SU-DHL-6 (cell line): Measurements from ENCODE around the gene RHOB.

Source experiments
- H2AFZ ChIP-seq: fragments of 200-600 bp; sonication (generic); 2 replicates; pipeline ENCODE4 v1.6.1; 2014; ENCODE audit warnings: low read depth, mild to moderate bottlenecking, moderate library complexity, mixed read lengths, antibody characterized with exemption, low read length; ENCODE audit not compliant: severe bottlenecking
- H3F3A ChIP-seq: fragments of 200-600 bp; shearing (Covaris generic); 2 replicates; pipeline ENCODE4 v1.6.0; 2016; ENCODE audit warnings: antibody characterized with exemption, mild to moderate bottlenecking; ENCODE audit not compliant: insufficient read depth
- H3K27ac ChIP-seq: fragments of 200-600 bp; sonication (generic); 2 replicates; pipeline ENCODE4 v1.5.1; 2016; ENCODE audit warnings: low read depth, mild to moderate bottlenecking, low read length, moderate library complexity, mixed read lengths
- H3K27me3 ChIP-seq: fragments of 200-600 bp; sonication (generic), shearing (Covaris generic); 2 replicates; pipeline ENCODE4 v1.6.0; 2014; ENCODE audit warnings: mild to moderate bottlenecking, low read length
- H3K36me3 ChIP-seq: fragments of 200-600 bp; sonication (generic); 2 replicates; pipeline ENCODE4 v1.6.1; 2014; ENCODE audit warnings: mild to moderate bottlenecking, low read length, mixed read lengths
- H3K4me2 ChIP-seq: fragments of 300-600, 200-600 bp; shearing (Covaris generic), sonication (generic); 2 replicates; pipeline ENCODE4 v1.6.0; 2014; ENCODE audit warnings: low read length, low read depth, mild to moderate bottlenecking; ENCODE audit not compliant: poor library complexity, severe bottlenecking
- H3K4me3 ChIP-seq: fragments of 200-600 bp; sonication (generic); 2 replicates; pipeline ENCODE4 v1.5.1; 2014; ENCODE audit warnings: antibody characterized with exemption, low read length, mild to moderate bottlenecking, mixed read lengths; ENCODE audit not compliant: insufficient read depth, poor library complexity, severe bottlenecking
- H3K79me2 ChIP-seq: fragments of 200-600 bp; sonication (generic); 2 replicates; pipeline ENCODE4 v1.6.1; 2014; ENCODE audit warnings: mild to moderate bottlenecking, low read length, moderate library complexity; ENCODE audit not compliant: insufficient read depth
- H3K9ac ChIP-seq: fragments of 200-600 bp; sonication (generic); 2 replicates; pipeline ENCODE4 v1.7.0; 2014; ENCODE audit warnings: mild to moderate bottlenecking, low read length
- H3K9me2 ChIP-seq: fragments of 200-600 bp; sonication (generic); replicated peaks from 2 replicates; pipeline ENCODE4 v1.6.1; 2014; ENCODE audit warnings: low read length; ENCODE audit not compliant: insufficient read depth
- H3K9me3 ChIP-seq: fragments of 200-600 bp; sonication (generic); 2 replicates; pipeline ENCODE4 v1.6.1; 2014; ENCODE audit warnings: low read length, mixed read lengths; ENCODE audit not compliant: insufficient read depth
- H4K20me1 ChIP-seq: fragments of 200-600 bp; sonication (generic); 2 replicates; pipeline ENCODE4 v1.6.1; 2014; ENCODE audit warnings: low read depth, mild to moderate bottlenecking, antibody characterized with exemption, low read length, moderate library complexity, mixed read lengths
- EZH2phosphoT487 ChIP-seq: fragments of 200-600 bp; sonication (generic), shearing (Covaris generic); conservative IDR thresholded peaks from 2 replicates; pipeline ENCODE4 v1.6.1; 2018; ENCODE audit warnings: mild to moderate bottlenecking, antibody characterized with exemption, low read length, moderate library complexity, mixed read lengths
- TF ChIP-seq, protein P1 (sequence below): fragments of 200-600 bp; sonication (generic); IDR thresholded peaks from one replicate; pipeline ENCODE4 v1.5.1; 2017; ENCODE audit warnings: antibody characterized with exemption, mild to moderate bottlenecking, low read length, moderate library complexity; ENCODE audit not compliant: insufficient read depth, poor library complexity, severe bottlenecking

The RHOB gene

DNA sequence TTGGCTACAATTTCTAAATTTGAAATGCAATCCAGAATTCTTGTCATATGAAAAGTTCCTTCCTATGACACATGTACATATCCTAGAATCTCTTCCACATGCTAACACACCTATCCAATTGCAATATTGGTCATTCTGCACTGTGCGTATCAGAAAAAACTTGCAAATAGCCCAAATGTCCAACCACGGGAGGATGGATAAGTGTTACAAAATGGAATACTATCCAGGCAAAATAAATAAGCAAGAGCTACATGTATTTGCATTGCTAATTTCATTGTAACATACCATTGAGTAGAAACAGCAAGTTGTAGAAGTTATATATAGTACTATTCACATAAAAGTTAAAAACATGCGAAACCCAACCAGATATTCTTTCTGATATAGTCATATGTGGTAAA is 15.6 kb upstream of the RHOB start:
- Histone ChIP-seq H3K9me3 (no peaks in the 10 kb centered on the region), H3K9me2 (no peaks in the 10 kb centered on the region), H3K79me2 (no peaks in the 10 kb centered on the region), H3K9ac (no peak overlapping the region), H3K36me3 (no peaks in the 10 kb centered on the region), H3F3A (no peaks in the 10 kb centered on the region), H3K4me2 (no peak overlapping the region), H3K27ac (no peak overlapping the region), H3K27me3 (no peaks in the 10 kb centered on the region), H4K20me1 (no peaks in the 10 kb centered on the region), H2AFZ (no peak overlapping the region), H3K4me3 (no peak overlapping the region)
- TF ChIP-seq, protein P1, sequence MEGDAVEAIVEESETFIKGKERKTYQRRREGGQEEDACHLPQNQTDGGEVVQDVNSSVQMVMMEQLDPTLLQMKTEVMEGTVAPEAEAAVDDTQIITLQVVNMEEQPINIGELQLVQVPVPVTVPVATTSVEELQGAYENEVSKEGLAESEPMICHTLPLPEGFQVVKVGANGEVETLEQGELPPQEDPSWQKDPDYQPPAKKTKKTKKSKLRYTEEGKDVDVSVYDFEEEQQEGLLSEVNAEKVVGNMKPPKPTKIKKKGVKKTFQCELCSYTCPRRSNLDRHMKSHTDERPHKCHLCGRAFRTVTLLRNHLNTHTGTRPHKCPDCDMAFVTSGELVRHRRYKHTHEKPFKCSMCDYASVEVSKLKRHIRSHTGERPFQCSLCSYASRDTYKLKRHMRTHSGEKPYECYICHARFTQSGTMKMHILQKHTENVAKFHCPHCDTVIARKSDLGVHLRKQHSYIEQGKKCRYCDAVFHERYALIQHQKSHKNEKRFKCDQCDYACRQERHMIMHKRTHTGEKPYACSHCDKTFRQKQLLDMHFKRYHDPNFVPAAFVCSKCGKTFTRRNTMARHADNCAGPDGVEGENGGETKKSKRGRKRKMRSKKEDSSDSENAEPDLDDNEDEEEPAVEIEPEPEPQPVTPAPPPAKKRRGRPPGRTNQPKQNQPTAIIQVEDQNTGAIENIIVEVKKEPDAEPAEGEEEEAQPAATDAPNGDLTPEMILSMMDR, result no peak
- TF ChIP-seq EZH2phosphoT487, result no peak

DNA sequence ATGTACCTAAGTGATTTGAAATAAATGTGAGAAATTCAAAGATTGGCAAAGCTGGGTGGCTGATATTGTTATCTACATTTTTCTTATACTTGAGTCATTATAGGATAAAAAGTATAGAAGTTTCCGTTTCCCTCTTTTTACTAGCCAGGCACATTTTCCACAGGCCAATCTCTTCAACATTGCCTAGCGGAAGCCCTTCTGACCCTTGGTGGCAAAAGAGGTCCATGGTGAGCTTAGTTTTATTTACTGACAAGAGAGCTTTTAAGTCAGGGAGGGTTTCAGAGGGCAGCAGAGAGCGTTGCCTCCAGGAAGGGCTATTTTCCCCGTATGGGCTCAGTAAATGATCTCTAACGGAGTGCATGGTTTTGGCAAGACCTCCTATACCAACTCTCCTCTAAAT is 15.1 kb upstream of the RHOB start:
- H2AFZ ChIP-seq, result no peak overlapping the region
- H3F3A ChIP-seq, result no peaks in the 10 kb centered on the region
- no peaks in the 10 kb centered on the region for H3K36me3 ChIP-seq
- no peaks in the 10 kb centered on the region for H3K79me2 ChIP-seq
- no peaks in the 10 kb centered on the region for H3K9me2 ChIP-seq
- H3K4me3 ChIP-seq, result no peak overlapping the region
- no peak overlapping the region for H3K9ac ChIP-seq
- H3K27me3 ChIP-seq, result no peaks in the 10 kb centered on the region
- no peak overlapping the region for H3K27ac ChIP-seq
- no peaks in the 10 kb centered on the region for H4K20me1 ChIP-seq
- TF ChIP-seq EZH2phosphoT487, result no peak
- TF ChIP-seq, protein P1, result no peak
- H3K9me3 ChIP-seq, result no peaks in the 10 kb centered on the region
- H3K4me2 ChIP-seq, result no peak overlapping the region

DNA sequence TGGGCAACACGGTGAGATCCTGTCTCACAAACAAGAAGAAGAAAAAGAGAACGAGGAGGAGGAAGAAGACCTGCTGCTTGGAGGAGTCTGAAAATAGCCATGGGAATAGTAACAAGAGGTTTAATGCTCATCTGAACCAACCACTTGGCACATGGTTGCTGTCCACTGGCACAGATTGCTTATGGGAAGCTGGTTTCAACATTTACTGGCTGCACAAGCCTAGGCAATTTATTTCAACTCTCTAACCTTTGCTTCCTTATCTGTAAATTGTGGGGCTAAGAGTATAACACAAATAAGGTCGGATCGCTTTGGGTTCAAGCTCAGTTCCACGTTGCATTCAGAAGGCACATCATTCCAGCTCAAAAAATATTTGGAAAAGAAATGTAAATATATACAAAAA is 14.2 kb upstream of the RHOB start:
- no peak overlapping the region for H3K9ac ChIP-seq
- no peaks in the 10 kb centered on the region for H3K9me3 ChIP-seq
- H3K27ac ChIP-seq, result no peak overlapping the region
- H3K79me2 ChIP-seq, result no peaks in the 10 kb centered on the region
- no peak overlapping the region for H3K4me3 ChIP-seq
- no peaks in the 10 kb centered on the region for H3F3A ChIP-seq
- H3K27me3 ChIP-seq, result no peaks in the 10 kb centered on the region
- H3K36me3 ChIP-seq, result no peaks in the 10 kb centered on the region
- H2AFZ ChIP-seq, result no peak overlapping the region
- TF ChIP-seq, protein P1, result no peak
- no peak for TF ChIP-seq EZH2phosphoT487
- H3K9me2 ChIP-seq, result no peaks in the 10 kb centered on the region
- no peaks in the 10 kb centered on the region for H4K20me1 ChIP-seq
- no peak overlapping the region for H3K4me2 ChIP-seq
